Endothelial cell of hepatic sinusoid (primary cell): ENCODE results near the gene CALML4.
"Not testable (repeated sequence)": the region's sequence is repeated elsewhere in the genome, so short reads cannot be mapped to it uniquely, and the experiment has no call there.

Experiments used
- in situ Hi-C: cut with HindIII; loops from 2 replicates; pipeline ENCODE4 v1.10.0; 2017; ENCODE audit warnings: low sequenced_read_pairs

The CALML4 gene

GRCh38 chr15:68225442-68225841 lies 20.3 kb upstream of the CALML4 start:
- in situ Hi-C loops: not testable (repeated sequence)

- in situ Hi-C loops: no loop called here
Observed at GRCh38 chr15:68224546-68225250, 19.6 kb upstream of the CALML4 start.

- in situ Hi-C loops: no loop called here
Observed at GRCh38 chr15:68224108-68224507, 19.0 kb upstream of the CALML4 start.

GRCh38 chr15:68223171-68223570 lies 18.0 kb upstream of the CALML4 start:
- in situ Hi-C loops: no loop called here

GRCh38 chr15:68222432-68222743 lies 17.3 kb upstream of the CALML4 start:
- in situ Hi-C loops: not testable (repeated sequence)

- in situ Hi-C loops: not testable (repeated sequence)
Observed at GRCh38 chr15:68221530-68222431, 16.6 kb upstream of the CALML4 start.

GRCh38 chr15:68220967-68221366 lies 15.8 kb upstream of the CALML4 start:
- in situ Hi-C loops: no loop called here

- in situ Hi-C loops: no loop called here
Observed at GRCh38 chr15:68220489-68220888, 15.4 kb upstream of the CALML4 start.

GRCh38 chr15:68218847-68219798 lies 14.0 kb upstream of the CALML4 start:
- in situ Hi-C loops: no loop called here

GRCh38 chr15:68218331-68218730 lies 13.2 kb upstream of the CALML4 start:
- in situ Hi-C loops: no loop called here

GRCh38 chr15:68217341-68217740 lies 12.2 kb upstream of the CALML4 start:
- in situ Hi-C loops: no loop called here

GRCh38 chr15:68214838-68215254 lies 9.7 kb upstream of the CALML4 start:
- in situ Hi-C loops: no loop called here

GRCh38 chr15:68213991-68214837 lies 9.1 kb upstream of the CALML4 start:
- in situ Hi-C loops: no loop called here

GRCh38 chr15:68213491-68213845 lies 8.3 kb upstream of the CALML4 start:
- in situ Hi-C loops: not testable (repeated sequence)

GRCh38 chr15:68211656-68212320 lies 6.7 kb upstream of the CALML4 start:
- in situ Hi-C loops: no loop called here

GRCh38 chr15:68210821-68211655 lies 5.9 kb upstream of the CALML4 start:
- in situ Hi-C loops: no loop called here

- in situ Hi-C loops: no loop called here
Observed at GRCh38 chr15:68210409-68210756, 5.3 kb upstream of the CALML4 start.

GRCh38 chr15:68209735-68210408 lies 4.7 kb upstream of the CALML4 start:
- in situ Hi-C loops: no loop called here
